HK-2 (cell line): ENCODE results near the gene SNAP29.
"Not testable (repeated sequence)": the region's sequence is repeated elsewhere in the genome, so short reads cannot be mapped to it uniquely, and the experiment has no call there.

ENCODE experiments used
- DNase-seq: peaks from one replicate; pipeline ENCODE4 v3.0.0-alpha.2; 2018; ENCODE audit not compliant: unreplicated experiment

SNAP29 gene

GRCh38 chr22:20930435-20930834 lies 71.6 kb downstream of the SNAP29 start:
- not testable (repeated sequence) for DNase-seq

- DNase-seq, result no peak
Measured at GRCh38 chr22:20931126-20931654, 72.4 kb downstream of the SNAP29 start.

- no peak for DNase-seq
Measured at GRCh38 chr22:20933910-20934309, 75.1 kb downstream of the SNAP29 start.

- DNase-seq, result not testable (repeated sequence)
Measured at GRCh38 chr22:20935049-20935448, 76.2 kb downstream of the SNAP29 start.

- DNase-seq, result not testable (repeated sequence)
Measured at GRCh38 chr22:20935780-20936539, 77.2 kb downstream of the SNAP29 start.

- DNase-seq, result no peak
Measured at GRCh38 chr22:20937031-20937793, 78.4 kb downstream of the SNAP29 start.

GRCh38 chr22:20937794-20938671 lies 79.2 kb downstream of the SNAP29 start:
- no peak for DNase-seq

- not testable (repeated sequence) for DNase-seq
Measured at GRCh38 chr22:20939457-20940185, 80.8 kb downstream of the SNAP29 start.

GRCh38 chr22:20940186-20940651 lies 81.4 kb downstream of the SNAP29 start:
- no peak for DNase-seq
